ENCODE measurements around the gene PCYT1A. TPM values are rescaled to one million over a fixed set of nuclear protein-coding genes. Genes with fewer than 3 reads are reported as not detected.

The PCYT1A gene
- total RNA-seq, 2 experiments from 2014 or later, result 73.3 to 74.9 TPM

- Mint-ChIP-seq H3K27me3 (no peaks in the 10 kb centered on the region), H3K27ac (peak overlapping the region; percentile 11), H3K4me1 (peaks cover 72% of the 10 kb centered on the region), H3K9me3 (no peaks in the 10 kb centered on the region), H3K36me3 (ENCODE audit: low read depth) (peaks cover 26% of the 10 kb centered on the region), H3K4me3 (no peak overlapping the region)
- peak; percentile 56 for DNase-seq
- ChIA-PET CTCF (interaction anchor here (1.0 to 2.1 kb wide), 4 partner anchors 13 to 248 kb away, joined by 3 to 7 read pairs (median 7); partner anchors contain the start of gene DYNLT2B), POLR2A (interaction anchor here (0.9 to 2.9 kb wide), 7 partner anchors 8 to 662 kb away, joined by 3 to 18 read pairs (median 4); partner anchors contain the start of genes DYNLT2B and NCBP2)
These were observed 6.7 kb downstream of the PCYT1A start for GRCh38 chr3:196280689-196281440.

GRCh38 chr3:196275126-196275525 is 12.4 kb downstream of the PCYT1A start:
- peaks cover 43% of the 10 kb centered on the region for H3K36me3 Mint-ChIP-seq (ENCODE audit: low read depth)
- H3K9me3 Mint-ChIP-seq, result no peaks in the 10 kb centered on the region
- no peaks in the 10 kb centered on the region for H3K27me3 Mint-ChIP-seq
- peaks cover 68% of the 10 kb centered on the region for H3K4me1 Mint-ChIP-seq
- ChIA-PET CTCF (interaction anchor here (0.9 to 1.4 kb wide), 3 partner anchors 14 to 254 kb away, joined by 3 read pairs; no protein-coding TSS in a partner anchor), POLR2A (interaction anchor here (0.7 to 4.4 kb wide), 8 partner anchors 13 to 228 kb away, joined by 3 to 42 read pairs (median 4); partner anchors contain the start of genes DYNLT2B and RNF168)
- peak overlapping the region; percentile 68 for H3K4me3 Mint-ChIP-seq
- peak overlapping the region; percentile 97 for H3K27ac Mint-ChIP-seq
- DNase-seq, result no peak

GRCh38 chr3:196274585-196274984 is 12.9 kb downstream of the PCYT1A start:
- Mint-ChIP-seq H3K4me3 (peak overlapping the region; percentile 68), H3K4me1 (peaks cover 68% of the 10 kb centered on the region)
- CTCF ChIA-PET, result interaction anchor here (0.9 to 1.4 kb wide), 2 partner anchors 20 to 254 kb away, joined by 3 read pairs; no protein-coding TSS in a partner anchor

GRCh38 chr3:196273655-196274054 is 13.9 kb downstream of the PCYT1A start:
- Mint-ChIP-seq H3K27ac (peak overlapping the region; percentile 97), H3K4me1 (peaks cover 68% of the 10 kb centered on the region), H3K27me3 (no peaks in the 10 kb centered on the region), H3K9me3 (no peaks in the 10 kb centered on the region), H3K36me3 (ENCODE audit: low read depth) (peaks cover 54% of the 10 kb centered on the region), H3K4me3 (peak overlapping the region; percentile 39)
- POLR2A ChIA-PET, result interaction anchor here (0.7 to 4.4 kb wide), 15 partner anchors 8 to 231 kb away, joined by 3 to 42 read pairs (median 4); partner anchors contain the start of genes DYNLT2B and UBXN7
- CTCF ChIA-PET, result interaction anchor here (0.6 to 1.4 kb wide), 4 partner anchors 10 to 201 kb away, joined by 3 to 5 read pairs (median 3); partner anchors contain the start of gene PCYT1A
- peak; percentile 55 for DNase-seq

More at GRCh38 chr3:196274585-196274984, 12.9 kb downstream of the PCYT1A start:
- no peaks in the 10 kb centered on the region for H3K27me3 Mint-ChIP-seq
- POLR2A ChIA-PET, result interaction anchor here (0.7 to 4.4 kb wide), 10 partner anchors 12 to 228 kb away, joined by 3 to 42 read pairs (median 4); partner anchors contain the start of genes DYNLT2B, RNF168 and UBXN7
- peak overlapping the region; percentile 97 for H3K27ac Mint-ChIP-seq
- peak; percentile 81 for DNase-seq
- no peaks in the 10 kb centered on the region for H3K9me3 Mint-ChIP-seq
- peaks cover 48% of the 10 kb centered on the region for H3K36me3 Mint-ChIP-seq (ENCODE audit: low read depth)

GRCh38 chr3:196272826-196273225 is 14.7 kb downstream of the PCYT1A start:
- H3K27ac Mint-ChIP-seq, result peak overlapping the region; percentile 97
- ChIA-PET CTCF (interaction anchor here (1.1 to 1.4 kb wide), 4 partner anchors 9 to 200 kb away, joined by 3 to 4 read pairs (median 3); partner anchors contain the start of gene PCYT1A), POLR2A (interaction anchor here (0.7 to 4.4 kb wide), 8 partner anchors 9 to 232 kb away, joined by 3 to 42 read pairs (median 4); partner anchors contain the start of genes DYNLT2B and UBXN7)
- no peak overlapping the region for H3K4me3 Mint-ChIP-seq
- DNase-seq, result no peak
- H3K27me3 Mint-ChIP-seq, result no peaks in the 10 kb centered on the region
- peaks cover 66% of the 10 kb centered on the region for H3K4me1 Mint-ChIP-seq
- H3K36me3 Mint-ChIP-seq (ENCODE audit: low read depth), result peaks cover 52% of the 10 kb centered on the region
- no peaks in the 10 kb centered on the region for H3K9me3 Mint-ChIP-seq

GRCh38 chr3:196270499-196270898 is 17.0 kb downstream of the PCYT1A start:
- Mint-ChIP-seq H3K27me3 (no peaks in the 10 kb centered on the region), H3K27ac (no peak overlapping the region), H3K9me3 (no peaks in the 10 kb centered on the region), H3K4me3 (no peak overlapping the region), H3K36me3 (ENCODE audit: low read depth) (peaks cover 64% of the 10 kb centered on the region), H3K4me1 (peaks cover 60% of the 10 kb centered on the region)
- no peak for DNase-seq
- POLR2A ChIA-PET, result no interaction called here
- CTCF ChIA-PET, result interaction anchor here (0.6 kb wide), 1 partner anchor 9 kb away, joined by 5 read pairs; no protein-coding TSS in a partner anchor

GRCh38 chr3:196268284-196269163 is 19.0 kb downstream of the PCYT1A start:
- POLR2A ChIA-PET, result interaction anchor here (0.6 to 2.3 kb wide), 7 partner anchors 10 to 429 kb away, joined by 3 to 11 read pairs (median 3); partner anchors contain the start of genes DYNLT2B and PCYT1A
- CTCF ChIA-PET, result interaction anchor here (1.0 to 3.4 kb wide), 4 partner anchors 13 to 260 kb away, joined by 3 to 16 read pairs (median 4); no protein-coding TSS in a partner anchor
- Mint-ChIP-seq H3K4me3 (no peak overlapping the region), H3K27me3 (no peaks in the 10 kb centered on the region), H3K27ac (peak overlapping the region; percentile 72), H3K36me3 (ENCODE audit: low read depth) (peaks cover 73% of the 10 kb centered on the region), H3K9me3 (no peaks in the 10 kb centered on the region), H3K4me1 (peaks cover 45% of the 10 kb centered on the region)
- DNase-seq, result peak; percentile 43

DNA sequence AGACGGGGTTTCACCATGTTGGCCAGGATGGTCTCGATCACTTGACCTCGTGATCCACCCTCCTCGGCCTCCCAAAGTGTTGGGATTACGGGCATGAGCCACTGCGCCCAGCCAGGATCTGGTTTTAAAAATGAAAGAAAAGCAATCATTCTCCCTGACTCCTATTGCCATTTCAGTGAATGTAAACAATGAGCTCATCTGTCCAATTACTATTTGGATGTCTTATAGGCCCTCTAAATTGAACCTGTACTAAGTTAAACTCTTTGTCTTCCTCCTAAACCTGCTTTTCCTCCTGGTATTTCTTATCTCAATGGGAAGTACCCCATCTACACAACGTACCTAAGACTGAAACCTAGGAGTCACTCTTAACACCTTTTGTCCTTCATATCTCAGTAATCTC is 23.7 kb downstream of the PCYT1A start:
- DNase-seq, result no peak
- POLR2A ChIA-PET, result no interaction called here
- CTCF ChIA-PET, result interaction anchor here (1.0 kb wide), 1 partner anchor 9 kb away, joined by 3 read pairs; no protein-coding TSS in a partner anchor
- H3K27ac Mint-ChIP-seq, result no peak overlapping the region
- no peaks in the 10 kb centered on the region for H3K9me3 Mint-ChIP-seq
- peaks cover 59% of the 10 kb centered on the region for H3K36me3 Mint-ChIP-seq (ENCODE audit: low read depth)
- no peak overlapping the region for H3K4me3 Mint-ChIP-seq
- H3K4me1 Mint-ChIP-seq, result peaks cover 20% of the 10 kb centered on the region
- H3K27me3 Mint-ChIP-seq, result no peaks in the 10 kb centered on the region

- ChIA-PET POLR2A (no interaction called here), CTCF (interaction anchor here (1.5 kb wide), 1 partner anchor 12 kb away, joined by 4 read pairs; no protein-coding TSS in a partner anchor)
- no peak for DNase-seq
- Mint-ChIP-seq H3K27ac (no peak overlapping the region), H3K4me1 (peaks cover 7% of the 10 kb centered on the region), H3K4me3 (no peak overlapping the region), H3K9me3 (no peaks in the 10 kb centered on the region), H3K36me3 (ENCODE audit: low read depth) (peaks cover 38% of the 10 kb centered on the region), H3K27me3 (no peaks in the 10 kb centered on the region)
These were observed 26.7 kb downstream of the PCYT1A start for GRCh38 chr3:196260784-196261183.

DNA sequence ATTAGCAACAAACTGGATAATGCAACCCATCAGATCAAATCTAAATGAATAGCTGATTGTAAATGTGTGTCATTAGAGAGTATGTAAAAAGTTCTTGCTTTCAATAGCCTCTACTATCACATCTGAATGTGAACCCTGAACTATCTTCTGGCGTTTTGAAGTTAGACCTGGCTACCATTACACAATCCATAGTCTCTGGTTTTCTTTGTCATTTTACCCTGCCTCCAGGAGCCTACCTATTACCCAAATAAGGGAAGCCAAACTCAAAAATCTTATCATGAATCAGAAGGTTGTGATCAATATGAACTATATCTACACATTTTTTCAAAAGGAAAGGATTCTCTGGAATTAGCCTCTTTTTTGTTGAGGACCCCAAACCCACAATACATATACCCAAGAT is 31.8 kb downstream of the PCYT1A start:
- POLR2A ChIA-PET, result interaction anchor here (0.8 to 2.1 kb wide), 3 partner anchors 19 to 263 kb away, joined by 3 to 6 read pairs (median 5); partner anchors contain the start of gene PCYT1A
- H3K27ac Mint-ChIP-seq, result no peak overlapping the region

GRCh38 chr3:196254376-196255283 is 32.9 kb downstream of the PCYT1A start:
- no peak overlapping the region for H3K4me3 Mint-ChIP-seq
- ChIA-PET POLR2A (interaction anchor here (0.8 to 2.1 kb wide), 4 partner anchors 20 to 264 kb away, joined by 3 to 6 read pairs (median 4); partner anchors contain the start of gene PCYT1A), CTCF (interaction anchor here (0.6 to 3.9 kb wide), 14 partner anchors 14 to 350 kb away, joined by 3 to 16 read pairs (median 4); partner anchors contain the start of gene DYNLT2B)
- no peaks in the 10 kb centered on the region for H3K27me3 Mint-ChIP-seq
- H3K9me3 Mint-ChIP-seq, result peaks cover 5% of the 10 kb centered on the region
- no peak for DNase-seq
- peaks cover 38% of the 10 kb centered on the region for H3K36me3 Mint-ChIP-seq (ENCODE audit: low read depth)
- peak overlapping the region; percentile 7 for H3K27ac Mint-ChIP-seq
- peaks cover 17% of the 10 kb centered on the region for H3K4me1 Mint-ChIP-seq

More for the DNA sequence above, 31.8 kb downstream of the PCYT1A start:
- Mint-ChIP-seq H3K27me3 (no peaks in the 10 kb centered on the region), H3K4me1 (peaks cover 17% of the 10 kb centered on the region), H3K36me3 (ENCODE audit: low read depth) (peaks cover 38% of the 10 kb centered on the region), H3K9me3 (no peaks in the 10 kb centered on the region), H3K4me3 (no peak overlapping the region)
- CTCF ChIA-PET, result interaction anchor here (1.0 to 3.9 kb wide), 6 partner anchors 12 to 273 kb away, joined by 3 to 16 read pairs (median 6); partner anchors contain the start of gene DYNLT2B
- no peak for DNase-seq
